Smooth muscle cell of the brain vasculature (primary cell): ENCODE measurements around the gene ANKFY1.
A peak's percentile ranks its signal among the peaks of the same experiment; 100 is the strongest.
"Not testable (repeated sequence)": the region's sequence is repeated elsewhere in the genome, so short reads cannot be mapped to it uniquely, and the experiment has no call there.

Experiments used
- DNase-seq: peaks from one replicate; pipeline ENCODE4 v3.0.0-alpha.2; 2012; ENCODE audit warnings: low read depth, low spot score

The ANKFY1 gene

GRCh38 chr17:4215882-4216570 lies 47.8 kb downstream of the ANKFY1 start:
- no peak for DNase-seq

- no peak for DNase-seq
Observed at GRCh38 chr17:4214157-4214556, 49.6 kb downstream of the ANKFY1 start.

- DNase-seq = no peak
Observed at GRCh38 chr17:4209611-4210010, 54.2 kb downstream of the ANKFY1 start.

GRCh38 chr17:4208238-4208637 lies 55.5 kb downstream of the ANKFY1 start:
- DNase-seq = no peak

GRCh38 chr17:4206962-4207361 lies 56.8 kb downstream of the ANKFY1 start:
- DNase-seq = no peak

GRCh38 chr17:4205917-4206316 lies 57.9 kb downstream of the ANKFY1 start:
- DNase-seq = no peak

GRCh38 chr17:4204710-4205173 lies 59.0 kb downstream of the ANKFY1 start:
- peak; percentile 83 for DNase-seq

GRCh38 chr17:4204190-4204589 lies 59.6 kb downstream of the ANKFY1 start:
- DNase-seq = no peak

GRCh38 chr17:4201226-4201625 lies 62.6 kb downstream of the ANKFY1 start:
- no peak for DNase-seq

- DNase-seq = no peak
Observed at GRCh38 chr17:4199818-4200402, 63.9 kb downstream of the ANKFY1 start.

GRCh38 chr17:4198995-4199394 lies 64.8 kb downstream of the ANKFY1 start:
- DNase-seq = no peak

- DNase-seq = no peak
Observed at GRCh38 chr17:4195306-4195705, 68.5 kb downstream of the ANKFY1 start.

- DNase-seq = no peak
Observed at GRCh38 chr17:4194796-4195195, 69.0 kb downstream of the ANKFY1 start.

- not testable (repeated sequence) for DNase-seq
Observed at GRCh38 chr17:4190791-4191190, 73.0 kb downstream of the ANKFY1 start.

- DNase-seq = no peak
Observed at GRCh38 chr17:4189280-4189679, 74.5 kb downstream of the ANKFY1 start.

GRCh38 chr17:4188076-4188475 lies 75.7 kb downstream of the ANKFY1 start:
- no peak for DNase-seq

- no peak for DNase-seq
Observed at GRCh38 chr17:4187076-4187475, 76.7 kb downstream of the ANKFY1 start.

GRCh38 chr17:4186357-4186881 lies 77.4 kb downstream of the ANKFY1 start:
- no peak for DNase-seq

- no peak for DNase-seq
Observed at GRCh38 chr17:4185656-4186055, 78.1 kb downstream of the ANKFY1 start.

GRCh38 chr17:4184811-4185210 lies 79.0 kb downstream of the ANKFY1 start:
- DNase-seq = no peak

- no peak for DNase-seq
Observed at GRCh38 chr17:4182043-4182442, 81.7 kb downstream of the ANKFY1 start.

- DNase-seq = peak; percentile 82
Observed at GRCh38 chr17:4180791-4181190, 83.0 kb downstream of the ANKFY1 start.

GRCh38 chr17:4179071-4179470 lies 84.7 kb downstream of the ANKFY1 start:
- no peak for DNase-seq
